ACC112 (cell line): ENCODE data around the gene TUBA4B.
"Not testable (repeated sequence)": the region's sequence is repeated elsewhere in the genome, so short reads cannot be mapped to it uniquely, and the experiment has no call there.

ENCODE experiments used
- H2AFZ ChIP-seq: fragments of 200-600 bp; sonication (generic); one replicate; pipeline ENCODE4 v1.6.0; 2017; ENCODE audit warnings: antibody characterized with exemption, low read length; ENCODE audit not compliant: unreplicated experiment
- H3K27ac ChIP-seq: fragments of 200-600 bp; sonication (generic); 2 replicates; pipeline ENCODE4 v1.5.1; 2014; ENCODE audit warnings: low read depth, mild to moderate bottlenecking, antibody characterized with exemption, low read length, moderate library complexity
- H3K27me3 ChIP-seq: fragments of 200-600 bp; sonication (generic); 2 replicates; pipeline ENCODE4 v1.6.1; 2014; ENCODE audit warnings: mild to moderate bottlenecking, antibody characterized with exemption, low read length, moderate library complexity, mixed read lengths; ENCODE audit not compliant: insufficient read depth
- H3K36me3 ChIP-seq: fragments of 200-600 bp; sonication (generic); 2 replicates; pipeline ENCODE4 v1.6.1; 2016; ENCODE audit warnings: mild to moderate bottlenecking, antibody characterized with exemption, low read length, moderate library complexity, mixed read lengths; ENCODE audit not compliant: insufficient read depth
- H3K4me1 ChIP-seq: fragments of 200-600 bp; sonication (generic); one replicate; pipeline ENCODE4 v1.6.1; 2016; ENCODE audit warnings: low read length, mixed read lengths; ENCODE audit not compliant: insufficient read depth, unreplicated experiment, control insufficient read depth
- H3K4me3 ChIP-seq: fragments of 200-600 bp; sonication (generic); 2 replicates; pipeline ENCODE4 v1.5.1; 2014; ENCODE audit warnings: mild to moderate bottlenecking, low read depth, low read length
- H3K79me2 ChIP-seq: fragments of 200-600 bp; sonication (generic); one replicate; pipeline ENCODE4 v1.6.0; 2016; ENCODE audit warnings: low read length; ENCODE audit not compliant: control insufficient read depth, unreplicated experiment, insufficient read depth

The TUBA4B gene

DNA sequence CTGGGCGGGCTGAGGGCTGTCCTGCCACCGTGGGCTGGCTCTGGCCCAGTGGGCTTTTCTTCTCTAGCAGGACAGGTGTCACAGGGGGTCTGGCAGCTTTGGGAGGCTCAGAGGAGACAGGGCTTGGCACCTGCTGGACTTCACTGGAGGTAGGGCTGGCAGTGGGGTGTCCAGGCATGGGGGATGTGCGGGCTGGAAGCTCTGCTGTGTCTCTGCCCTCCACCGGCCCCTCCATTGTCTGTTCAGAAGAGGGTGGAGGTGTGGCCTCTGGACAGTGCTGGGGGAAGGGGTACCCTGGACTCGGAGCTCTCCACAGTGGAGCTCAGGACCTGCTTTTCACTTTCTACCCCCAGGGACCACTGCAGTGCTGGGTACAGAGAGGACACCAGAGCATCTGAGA lies 47.0 kb downstream of the TUBA4B start:
- Histone ChIP-seq H3K36me3 (no peaks in the 10 kb centered on the region), H3K4me3 (no peak overlapping the region), H3K27me3 (peaks cover 29% of the 10 kb centered on the region), H3K4me1 (no peaks in the 10 kb centered on the region), H3K27ac (no peak overlapping the region), H3K79me2 (no peaks in the 10 kb centered on the region), H2AFZ (no peak overlapping the region)

GRCh38 chr2:219302412-219302968 lies 49.4 kb downstream of the TUBA4B start:
- Histone ChIP-seq H3K4me3 (no peak overlapping the region), H3K79me2 (no peaks in the 10 kb centered on the region), H3K36me3 (no peaks in the 10 kb centered on the region), H3K4me1 (no peaks in the 10 kb centered on the region), H2AFZ (no peak overlapping the region), H3K27me3 (peaks cover 32% of the 10 kb centered on the region), H3K27ac (no peak overlapping the region)

- Histone ChIP-seq H3K4me1 (peaks cover 5% of the 10 kb centered on the region), H3K4me3 (no peak overlapping the region), H3K27ac (no peak overlapping the region), H3K36me3 (no peaks in the 10 kb centered on the region), H3K79me2 (no peaks in the 10 kb centered on the region), H3K27me3 (peaks cover 35% of the 10 kb centered on the region), H2AFZ (no peak overlapping the region)
These were observed 51.2 kb downstream of the TUBA4B start for GRCh38 chr2:219304223-219304622.

DNA sequence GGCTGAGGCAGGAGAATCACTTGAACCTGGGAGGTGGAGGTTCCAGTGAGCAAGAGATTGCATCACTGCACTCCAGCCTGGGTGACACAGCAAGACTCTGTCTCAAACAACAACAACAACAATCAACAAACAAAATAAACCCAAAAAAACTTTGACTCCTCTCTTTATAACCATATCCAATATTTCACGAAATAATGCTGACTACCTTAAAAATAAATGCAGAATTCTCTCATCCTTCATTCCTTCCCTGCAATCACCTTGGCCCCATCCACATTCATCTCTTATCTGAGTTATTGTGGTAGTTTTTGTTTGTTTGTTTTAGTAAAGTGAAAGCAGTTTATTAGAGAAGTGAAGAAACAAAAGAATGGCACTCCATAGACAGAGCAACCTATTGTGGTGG lies 53.0 kb downstream of the TUBA4B start:
- Histone ChIP-seq H3K27me3 (peaks cover 48% of the 10 kb centered on the region), H3K36me3 (no peaks in the 10 kb centered on the region), H3K4me1 (peaks cover 5% of the 10 kb centered on the region), H3K4me3 (no peak overlapping the region), H3K79me2 (no peaks in the 10 kb centered on the region), H3K27ac (no peak overlapping the region), H2AFZ (no peak overlapping the region)

GRCh38 chr2:219308142-219309101 lies 55.4 kb downstream of the TUBA4B start:
- H3K4me1 ChIP-seq: peaks cover 5% of the 10 kb centered on the region
- peak overlapping the region; percentile 1 for H2AFZ ChIP-seq
- no peaks in the 10 kb centered on the region for H3K79me2 ChIP-seq
- peak overlapping the region; percentile 72 for H3K27ac ChIP-seq
- H3K4me3 ChIP-seq: peak overlapping the region; percentile 77
- H3K27me3 ChIP-seq: peaks cover 33% of the 10 kb centered on the region
- H3K36me3 ChIP-seq: no peaks in the 10 kb centered on the region

GRCh38 chr2:219309278-219309677 lies 56.2 kb downstream of the TUBA4B start, which contains the start of gene PTPRN:
Gene PTPRN, minus strand, starts transcription at chr2:219309401. Its CDS starts 69 bp downstream, at chr2:219309332.
- H3K79me2 ChIP-seq: no peaks in the 10 kb centered on the region
- H2AFZ ChIP-seq: peak within 1 kb of the TSS; percentile 29
- H3K36me3 ChIP-seq: no peaks in the 10 kb centered on the region
- H3K27ac ChIP-seq: peak within 1 kb of the TSS; percentile 72
- peak within 1 kb of the TSS; percentile 77 for H3K4me3 ChIP-seq
- peaks cover 5% of the 10 kb centered on the region for H3K4me1 ChIP-seq
- peaks cover 26% of the 10 kb centered on the region for H3K27me3 ChIP-seq

DNA sequence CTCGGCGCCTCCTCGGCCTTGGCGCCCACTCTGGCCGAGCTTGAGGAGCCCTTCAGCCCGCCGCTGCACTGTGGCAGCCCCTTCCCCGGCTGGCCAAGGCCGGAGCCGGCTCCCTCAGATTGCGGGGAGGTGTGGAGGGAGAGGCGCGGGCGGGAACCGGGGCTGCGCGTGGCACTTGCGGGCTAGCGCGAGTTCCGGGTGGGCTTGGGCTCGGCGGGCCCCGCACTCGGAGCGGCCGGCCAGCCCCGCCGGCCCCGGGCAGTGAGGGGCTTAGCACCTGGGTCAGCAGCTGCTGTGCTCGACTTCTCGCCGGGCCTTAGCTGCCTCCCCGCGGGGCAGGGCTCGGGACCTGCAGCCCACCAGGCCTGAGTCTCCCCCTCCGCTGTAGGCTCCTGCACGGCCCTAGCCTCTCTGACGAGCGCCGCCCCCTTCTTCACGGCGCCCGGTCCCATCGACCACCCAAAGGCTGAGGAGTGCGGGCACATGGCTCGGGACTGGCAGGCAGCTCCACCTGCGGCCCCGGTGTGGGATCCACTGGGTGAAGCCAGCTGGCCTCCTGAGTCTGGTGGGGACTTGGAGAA lies 59.7 kb downstream of the TUBA4B start:
- peaks cover 22% of the 10 kb centered on the region for H3K27me3 ChIP-seq
- not testable (repeated sequence) for H3K4me1 ChIP-seq, H2AFZ ChIP-seq, H3K4me3 ChIP-seq, H3K36me3 ChIP-seq, H3K79me2 ChIP-seq, H3K27ac ChIP-seq

DNA sequence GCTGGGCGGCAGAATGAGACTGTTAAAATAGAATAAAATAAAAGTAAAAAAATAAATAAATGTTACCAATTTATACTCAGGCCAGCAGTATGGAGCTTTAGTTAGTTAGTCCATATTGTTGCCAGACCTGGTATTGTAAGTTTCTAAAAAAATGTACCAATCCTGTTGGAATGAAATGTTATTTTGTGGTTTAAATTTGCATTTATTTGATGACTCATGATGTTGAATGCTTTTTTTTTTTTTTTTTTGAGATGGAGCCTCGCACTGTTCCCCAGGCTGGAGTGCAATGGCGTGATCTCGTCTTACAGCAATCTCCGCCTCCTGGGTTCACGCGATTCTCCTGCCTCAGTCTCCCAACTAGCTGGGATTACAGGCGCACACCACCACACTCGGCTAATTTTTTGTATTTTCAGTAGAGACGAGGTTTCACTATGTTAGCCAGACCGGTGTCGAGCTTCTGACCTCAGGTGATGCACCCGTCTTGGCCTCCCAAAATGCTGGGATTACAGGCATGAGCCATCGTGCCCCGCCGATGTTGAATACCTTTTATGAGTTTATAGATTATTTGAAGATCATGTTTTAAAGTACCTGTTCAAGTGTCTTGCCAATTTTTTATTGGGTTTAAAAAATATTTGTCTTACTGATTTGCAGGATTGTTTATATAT lies 61.9 kb downstream of the TUBA4B start:
- H3K27me3 ChIP-seq: peaks cover 15% of the 10 kb centered on the region
- no peaks in the 10 kb centered on the region for H3K79me2 ChIP-seq
- H3K4me3 ChIP-seq: no peak overlapping the region
- no peak overlapping the region for H3K27ac ChIP-seq
- no peaks in the 10 kb centered on the region for H3K36me3 ChIP-seq
- no peaks in the 10 kb centered on the region for H3K4me1 ChIP-seq
- H2AFZ ChIP-seq: no peak overlapping the region
